Heart left ventricle (tissue), 16 donors: Measurements from ENCODE around the gene TSHZ1. TPM values are rescaled to one million over a fixed set of nuclear protein-coding genes. Genes with fewer than 3 reads are reported as not detected.

Source experiments
- ATAC-seq, 4 donors: fragments of 200-7000 bp; cut with Tn5 transposase; one replicate each; pipeline ENCODE4 v1.9.1; 2020 to 2022; ENCODE audit warnings: moderate library complexity in 4 of 4, mild to moderate bottlenecking in 3 of 4, moderate number of reproducible peaks in 1 of 4
- DNase-seq, 5 donors: peaks; one replicate each; pipeline ENCODE4 v3.0.0-alpha.2; 2020
- H3K27ac ChIP-seq, 12 donors: fragments of 200-600 bp; sonication (generic) in 4 of 12; one replicate each; pipeline versions ENCODE4 v1.5.0 to v1.8.0; 2016 to 2022; ENCODE audit warnings: mild to moderate bottlenecking in 2 of 12
- H3K27me3 ChIP-seq, 9 donors: fragments of 200-600 bp; sonication (generic) in 2 of 9; one replicate each; pipeline versions ENCODE4 v1.5.1 to v1.8.0; 2016 to 2022; ENCODE audit warnings: mild to moderate bottlenecking in 3 of 9
- H3K36me3 ChIP-seq, 9 donors: fragments of 200-600 bp; sonication (generic) in 2 of 9; one replicate each; pipeline versions ENCODE4 v1.5.0 to v1.8.0; 2018 to 2022; ENCODE audit warnings: mild to moderate bottlenecking in 2 of 9
- H3K4me1 ChIP-seq, 12 donors: fragments of 200-600 bp; sonication (generic) in 4 of 12; one replicate each; pipeline versions ENCODE4 v1.5.0 to v1.8.0; 2016 to 2022; ENCODE audit warnings: mild to moderate bottlenecking in 3 of 12
- H3K4me3 ChIP-seq, 12 donors: fragments of 200-600 bp; sonication (generic) in 4 of 12; one replicate each; pipeline versions ENCODE4 v1.5.0 to v1.8.0; 2017 to 2022; ENCODE audit warnings: mild to moderate bottlenecking in 9 of 12, moderate library complexity in 4 of 12
- H3K9me3 ChIP-seq, 12 donors: fragments of 200-600 bp; sonication (generic) in 4 of 12; one replicate each; pipeline versions ENCODE4 v1.5.0 to v1.8.0; 2016 to 2022; ENCODE audit warnings: mild to moderate bottlenecking in 1 of 12
- POLR2A ChIP-seq, 2 donors: fragments of 450-650 bp; IDR thresholded peaks; one replicate each; pipeline ENCODE4 v1.6.1; 2017; ENCODE audit warnings: antibody characterized with exemption in 2 of 2, mild to moderate bottlenecking in 2 of 2, moderate library complexity in 2 of 2
- WGBS, 4 donors: extraction: QIAGEN DNeasy Blood & Tissue Kit in 2 of 4; methylation state at CpG; one replicate each; pipeline versions ENCODE4 v1.1.5 to v1.1.7; 2013 to 2018; 5-methylcytosine and 5-hydroxymethylcytosine counted together
- intact Hi-C, 10 donors: fragments of 100-400 bp; cut with DNase I; formaldehyde crosslinking; loops; one replicate each; pipeline versions ENCODE4 v1.11.1 to v1.14.2; 2022
- polyA plus RNA-seq, 2 donors: library from polyadenylated mRNA; stranded (reverse); fragments of 200-250 nt; gene quantifications; one replicate each; pipeline ENCODE4 v1.2.3, GENCODE V29; 2013
- total RNA-seq, 9 donors: library from RNA; depleted of rRNA in 2 of 9; stranded (reverse); fragments of >200 nt in 2 of 9; fragmentation: NEBNext Ultra II Directional in 3 of 9; extraction: Animal tissue kit (Norgen Biotek cat#: 25700) in 3 of 9; gene quantifications; one replicate each; pipeline versions ENCODE4 v1.1.0 to v1.2.4, GENCODE V29; 2016 to 2023
- TF ChIP-seq, protein P1 (sequence below), 12 donors: fragments of 200-600 bp; sonication (generic) in 4 of 12; IDR thresholded peaks; one replicate each; pipeline versions ENCODE4 v1.5.0 to v1.8.0; 2018 to 2022; ENCODE audit warnings: antibody characterized with exemption in 12 of 12, mild to moderate bottlenecking in 5 of 12
- donor health status: ischemic (EF 13 %, LVEDD 7.1; RV severe dilation, severe dysfunction).
- donor health status: healthy with polysubstance abuse.
- donor health status: DM: no; HTN: yes; CAD: no.
- donor health status: DM: no; HTN: no; CAD: no.
- donor health status: ischemic (EF 25% LVEDD 6.9; RV normal size, moderate dysfunction).
- donor health status: ischemic (EF 25% LVEDD 5.7; RV mildly dilated, moderate dysfunction).
- donor health status: healthy.
- donor health status: DM: yes; HTN: yes; CAD: no.
- donor health status: ischemic (EF 35%, LVEDD 5.7; RV mildly dilated, moderate dysfunction).
- donor health status: nonischemic (EF 11% LVEDD 7.7; RV severe dilation, severe dysfunction).
- donor health status: DM: yes; HTN: yes; CAD: no.
- donor health status: PGD.
- donor health status: ischemic (EF 29% LVEDD 5.4; RV normal size, mild dysfunction).
- donor health status: nonischemic (EF 23%, LVEDD 6.1; RV moderate dilation, normal function).

TSHZ1 gene
- total and polyA plus RNA-seq, 11 donors: 7.5 to 27.9 (median 19.2) TPM

DNA sequence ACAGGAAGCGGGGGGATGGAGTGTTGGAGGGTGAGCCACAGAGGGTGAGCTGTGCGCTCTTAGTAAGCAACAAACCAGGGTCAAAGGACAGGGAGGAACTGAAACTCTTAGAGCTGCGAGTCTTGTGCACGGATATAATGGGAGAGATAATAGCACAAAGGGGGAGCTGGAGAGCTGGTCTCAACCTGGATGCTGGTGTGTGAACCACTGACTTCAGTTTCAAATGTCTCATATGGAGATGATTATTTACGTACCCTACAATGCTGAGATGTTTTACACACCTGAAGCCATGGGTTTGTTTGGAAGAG is 37.5 kb upstream of the TSHZ1 start:
- intact Hi-C loops: loop anchor here in 7 of 10 donors (2.0 to 10.0 kb wide), 5 partner anchors 32 to 304 kb away; partner anchors contain the start of gene PTGR3 (in 3 of the 7)
- WGBS, 4 donors: 51 to 61% (median 54%) methylated on average over 5 of the region's 5 CpGs
- ATAC-seq: no peak

DNA sequence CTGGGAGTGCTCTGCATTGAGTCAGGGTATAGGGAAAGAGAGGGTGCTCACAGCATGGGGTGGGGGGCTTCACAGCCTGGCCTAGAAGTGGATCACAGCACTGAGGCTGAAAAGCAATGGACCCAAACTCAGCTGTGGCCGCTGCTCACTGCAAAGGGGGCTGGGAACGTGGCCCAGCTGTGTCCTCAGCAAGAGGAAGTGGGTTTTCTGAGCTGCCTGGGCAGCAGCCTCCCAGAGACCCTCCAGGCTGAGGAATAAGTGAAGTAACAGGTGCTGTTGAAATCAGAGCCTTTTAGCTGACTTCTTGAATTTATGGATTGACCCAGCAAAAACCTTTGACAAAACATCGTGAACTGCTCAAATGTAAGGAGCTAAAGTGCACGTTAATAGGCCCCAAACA is 36.9 kb upstream of the TSHZ1 start:
- Histone ChIP-seq H3K4me3 (no peak overlapping the region), H3K27ac (no peak overlapping the region), H3K36me3 (no peaks in the 10 kb centered on the region), H3K27me3 (no peaks in the 10 kb centered on the region), H3K4me1 (peaks cover 0 to 14% (median 5%) of the 10 kb centered on the region in 12 donors), H3K9me3 (no peaks in the 10 kb centered on the region)
- no peak for ATAC-seq
- DNase-seq: no peak
- WGBS, 4 donors: 79 to 89% (median 85%) methylated on average over 4 of the region's 4 CpGs
- intact Hi-C loops: loop anchor here in 7 of 10 donors (2.0 to 10.0 kb wide), 5 partner anchors 31 to 304 kb away; partner anchors contain the start of gene PTGR3 (in 3 of the 7)
- TF ChIP-seq, protein P1, sequence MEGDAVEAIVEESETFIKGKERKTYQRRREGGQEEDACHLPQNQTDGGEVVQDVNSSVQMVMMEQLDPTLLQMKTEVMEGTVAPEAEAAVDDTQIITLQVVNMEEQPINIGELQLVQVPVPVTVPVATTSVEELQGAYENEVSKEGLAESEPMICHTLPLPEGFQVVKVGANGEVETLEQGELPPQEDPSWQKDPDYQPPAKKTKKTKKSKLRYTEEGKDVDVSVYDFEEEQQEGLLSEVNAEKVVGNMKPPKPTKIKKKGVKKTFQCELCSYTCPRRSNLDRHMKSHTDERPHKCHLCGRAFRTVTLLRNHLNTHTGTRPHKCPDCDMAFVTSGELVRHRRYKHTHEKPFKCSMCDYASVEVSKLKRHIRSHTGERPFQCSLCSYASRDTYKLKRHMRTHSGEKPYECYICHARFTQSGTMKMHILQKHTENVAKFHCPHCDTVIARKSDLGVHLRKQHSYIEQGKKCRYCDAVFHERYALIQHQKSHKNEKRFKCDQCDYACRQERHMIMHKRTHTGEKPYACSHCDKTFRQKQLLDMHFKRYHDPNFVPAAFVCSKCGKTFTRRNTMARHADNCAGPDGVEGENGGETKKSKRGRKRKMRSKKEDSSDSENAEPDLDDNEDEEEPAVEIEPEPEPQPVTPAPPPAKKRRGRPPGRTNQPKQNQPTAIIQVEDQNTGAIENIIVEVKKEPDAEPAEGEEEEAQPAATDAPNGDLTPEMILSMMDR (IDR thresholded peaks at IDR 0.05): no peak
- no peak for TF ChIP-seq POLR2A (IDR thresholded peaks at IDR 0.05)

More for the DNA sequence above, 37.5 kb upstream of the TSHZ1 start:
- Histone ChIP-seq H3K36me3 (no peaks in the 10 kb centered on the region), H3K27ac (no peak overlapping the region), H3K4me3 (no peak overlapping the region), H3K4me1 (peaks cover 0 to 21% (median 7%) of the 10 kb centered on the region in 12 donors), H3K27me3 (no peaks in the 10 kb centered on the region), H3K9me3 (no peaks in the 10 kb centered on the region)
- no peak for DNase-seq
- TF ChIP-seq POLR2A (IDR thresholded peaks at IDR 0.05): no peak
- TF ChIP-seq, protein P1 (IDR thresholded peaks at IDR 0.05): peak in 6 of 12 donors; percentile 10 to 30 (median 22)

DNA sequence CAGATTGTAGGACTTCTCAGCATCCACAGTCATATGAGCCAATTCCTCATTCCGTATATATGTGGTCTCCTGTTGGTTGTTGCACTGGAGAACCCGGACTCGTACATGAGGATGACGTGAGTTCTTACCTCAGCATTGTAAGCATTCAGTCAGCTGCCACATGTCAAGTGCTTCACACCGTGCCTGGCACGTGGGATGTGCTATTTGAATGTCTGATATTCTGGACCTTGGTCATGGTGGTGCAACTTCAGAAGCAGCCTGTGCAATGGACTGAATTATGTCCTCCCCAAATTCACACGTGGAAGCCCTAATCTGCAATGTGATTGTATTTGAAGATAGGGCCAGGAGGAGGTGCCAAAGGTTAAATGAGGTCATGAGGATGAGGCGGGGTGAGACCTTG is 33.7 kb upstream of the TSHZ1 start:
- ATAC-seq (no peak), DNase-seq (no peak)
- Histone ChIP-seq H3K27me3 (no peaks in the 10 kb centered on the region), H3K4me1 (peaks cover 0 to 8% (median 0%) of the 10 kb centered on the region in 12 donors), H3K27ac (no peak overlapping the region), H3K4me3 (no peak overlapping the region), H3K9me3 (no peaks in the 10 kb centered on the region), H3K36me3 (no peaks in the 10 kb centered on the region)
- TF ChIP-seq POLR2A (IDR thresholded peaks at IDR 0.05): no peak
- TF ChIP-seq, protein P1 (IDR thresholded peaks at IDR 0.05): no peak
- intact Hi-C loops: loop anchor here in 2 of 10 donors (10.0 kb wide), 2 partner anchors 288 to 298 kb away; no protein-coding TSS in a partner anchor
- 61 to 82% (median 73%) methylated on average over 8 of the region's 8 CpGs for WGBS, 4 donors

DNA sequence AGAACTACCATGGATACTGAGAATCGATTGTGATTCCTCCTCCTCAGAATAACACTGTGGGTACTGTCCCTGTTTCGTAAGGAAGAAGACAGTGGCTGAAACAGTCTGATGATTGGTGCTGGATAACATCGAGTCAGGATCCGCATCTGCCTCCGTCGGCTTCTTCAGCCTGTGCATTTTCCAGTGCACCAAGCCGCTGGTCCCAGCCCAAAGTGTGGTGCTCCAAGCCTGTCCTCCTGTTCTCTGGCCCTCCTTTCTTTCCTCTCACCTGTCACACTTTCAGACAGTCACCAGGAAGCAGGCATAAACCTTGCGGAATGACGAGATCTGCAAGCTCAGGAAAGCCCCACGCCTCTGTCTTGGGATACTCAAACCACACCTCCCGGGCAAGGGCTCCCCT is 32.2 kb upstream of the TSHZ1 start:
- DNase-seq: no peak
- Histone ChIP-seq H3K36me3 (no peaks in the 10 kb centered on the region), H3K9me3 (no peaks in the 10 kb centered on the region), H3K4me1 (no peaks in the 10 kb centered on the region), H3K27ac (no peak overlapping the region), H3K27me3 (no peaks in the 10 kb centered on the region), H3K4me3 (no peak overlapping the region)
- intact Hi-C loops: loop anchor here in 2 of 10 donors (10.0 kb wide), 2 partner anchors 286 to 296 kb away; no protein-coding TSS in a partner anchor
- WGBS, 4 donors: 92 to 97% (median 95%) methylated on average over 11 of the region's 11 CpGs
- no peak for ATAC-seq
- TF ChIP-seq, protein P1 (IDR thresholded peaks at IDR 0.05): no peak
- TF ChIP-seq POLR2A (IDR thresholded peaks at IDR 0.05): no peak
